Cortex of kidney (tissue), 1 donor: ENCODE data around the gene RBBP8NL.

Source experiments
- DNase-seq: peaks from one replicate; lab custom pipeline; 2025; lab: John Stamatoyannopoulos, UW

RBBP8NL gene

GRCh38 chr20:62422636-62423325, 4.6 kb downstream of the RBBP8NL start:
- DNase-seq, result no peak

GRCh38 chr20:62421716-62421990, 5.7 kb downstream of the RBBP8NL start:
- no peak for DNase-seq

- no peak for DNase-seq
These were observed 6.3 kb downstream of the RBBP8NL start for GRCh38 chr20:62420846-62421715.

GRCh38 chr20:62419759-62420158, 7.6 kb downstream of the RBBP8NL start:
- DNase-seq, result no peak

GRCh38 chr20:62418709-62419487, 8.4 kb downstream of the RBBP8NL start:
- DNase-seq, result no peak

- no peak for DNase-seq
These were observed 9.2 kb downstream of the RBBP8NL start for GRCh38 chr20:62417981-62418708.

- DNase-seq, result no peak
These were observed 10.4 kb downstream of the RBBP8NL start for GRCh38 chr20:62416651-62417637.

GRCh38 chr20:62415354-62416111, 11.8 kb downstream of the RBBP8NL start:
- no peak for DNase-seq

GRCh38 chr20:62413896-62414481, 13.3 kb downstream of the RBBP8NL start:
- DNase-seq, result no peak

GRCh38 chr20:62413025-62413570, 14.2 kb downstream of the RBBP8NL start:
- DNase-seq, result no peak

- DNase-seq, result no peak
These were observed 14.9 kb downstream of the RBBP8NL start for GRCh38 chr20:62412194-62413024.

GRCh38 chr20:62411479-62412193, 15.7 kb downstream of the RBBP8NL start:
- no peak for DNase-seq

GRCh38 chr20:62410746-62411478, 16.4 kb downstream of the RBBP8NL start:
- DNase-seq, result no peak

GRCh38 chr20:62409931-62410745, 17.2 kb downstream of the RBBP8NL start:
- DNase-seq, result no peak

- DNase-seq, result no peak
These were observed 18.1 kb downstream of the RBBP8NL start for GRCh38 chr20:62409086-62409853.
